ENCODE results near the gene TMEM154. TPM values are rescaled to one million over a fixed set of nuclear protein-coding genes. Genes with fewer than 3 reads are reported as not detected.

TMEM154 gene
- total and polyA plus RNA-seq, 10 of the 15 experiments (the other 5 are each of a cell fraction or from before 2014, with no cell fraction given), result 5.1 to 41.4 (median 18.2) TPM

- no peaks in the 10 kb centered on the region for H3K79me2 ChIP-seq (ENCODE audit: control insufficient read depth, insufficient read depth, low read length)
- ATAC-seq, result no peak
- no peak overlapping the region for H3K4me2 ChIP-seq (ENCODE audit: control insufficient read depth, insufficient read depth)
- ChIA-PET SMC1A (ENCODE audit: uncharacterized antibody, unreplicated experiment) (no interaction called here), CTCF (no interaction called here), POLR2A (no interaction called here), RAD21 (ENCODE audit: unreplicated experiment) (interaction anchor here (2.4 kb wide), 1 partner anchor 8 kb away, joined by 7 read pairs; no protein-coding TSS in a partner anchor)
- no peak for FAIRE-seq
- no peak overlapping the region for H3K4me3 ChIP-seq
- BruUV-seq (replicated peaks), result no TSS peak
- TF ChIP-seq YY1 (IDR thresholded peaks at IDR 0.05; ENCODE audit: low read depth, low read length) (no peak), PKNOX1 (IDR thresholded peaks at IDR 0.05) (no peak), ZZZ3 (IDR thresholded peaks at IDR 0.05; ENCODE audit: control insufficient read depth, insufficient read length, low read depth) (no peak), STAT3 (IDR thresholded peaks at IDR 0.05; ENCODE audit: low read depth, low read length) (no peak), NFXL1 (IDR thresholded peaks at IDR 0.05; ENCODE audit: borderline replicate concordance) (no peak), CHD4 (IDR thresholded peaks at IDR 0.05) (no peak), RB1 (IDR thresholded peaks at IDR 0.05; ENCODE audit: borderline replicate concordance) (no peak), ESRRA (IDR thresholded peaks at IDR 0.05; ENCODE audit: low read length) (no peak), BCL11A (IDR thresholded peaks at IDR 0.05; ENCODE audit: low read depth, low read length) (no peak), MYB (IDR thresholded peaks at IDR 0.05; ENCODE audit: borderline replicate concordance, low read depth, low read length) (no peak), ZNF207 (IDR thresholded peaks at IDR 0.05; ENCODE audit: borderline replicate concordance) (no peak), E4F1 (IDR thresholded peaks at IDR 0.05; ENCODE audit: borderline replicate concordance, partially characterized antibody) (no peak), MYC (IDR thresholded peaks at IDR 0.05; ENCODE audit: insufficient read depth, insufficient read length, insufficient replicate concordance, low read length, severe bottlenecking) (no peak), LARP7 (IDR thresholded peaks at IDR 0.05) (no peak), POLR2AphosphoS5 (IDR thresholded peaks at IDR 0.05; ENCODE audit: low read length) (no peak), KAT2A (conservative IDR thresholded peaks at IDR 0.05; ENCODE audit: control insufficient read depth, low read depth, low read length) (no peak), SMARCA5 (IDR thresholded peaks at IDR 0.05) (no peak), NKRF (conservative IDR thresholded peaks at IDR 0.05) (no peak), SREBF2 (IDR thresholded peaks at IDR 0.05; ENCODE audit: low read length) (no peak)
- intact Hi-C loops (cut with micrococcal nuclease; ENCODE audit: unreplicated experiment), result no loop called here
- H3K9ac ChIP-seq (ENCODE audit: control insufficient read depth, insufficient read depth, low read length), result no peak overlapping the region
- 86% methylated on average over 3 of the region's 3 CpGs for WGBS (ENCODE audit: insufficient coverage, insufficient replicate concordance, low lambda C conversion rate, missing lambda C conversion rate)
- H3K9me3 ChIP-seq (replicated peaks; ENCODE audit: control insufficient read depth, insufficient read depth, low read length), result no peaks in the 10 kb centered on the region; the same call in 1 of the 3 replicates
- no peak for DNase-seq (ENCODE audit: low read depth, low spot score)
- peaks cover 14% of the 10 kb centered on the region for H3K4me1 ChIP-seq (ENCODE audit: control insufficient read depth, insufficient read depth, low read length)
- no peaks in the 10 kb centered on the region for H4K20me1 ChIP-seq (ENCODE audit: control insufficient read depth, insufficient read depth)
- H2AFZ ChIP-seq (ENCODE audit: control insufficient read depth, low read depth, low read length), result no peak overlapping the region
- no peak overlapping the region for H3K27ac ChIP-seq (ENCODE audit: control insufficient read depth, insufficient read depth)
- no peaks in the 10 kb centered on the region for H3K36me3 ChIP-seq (ENCODE audit: control insufficient read depth in 2 of 2, insufficient read depth in 2 of 2, low read length in 1 of 2)
- in situ Hi-C loops (cut with MboI), result no loop called here
- H3K27me3 ChIP-seq (replicated peaks in 1 of 2; ENCODE audit: control insufficient read depth in 2 of 2, insufficient read depth in 2 of 2, low read length in 1 of 2), result no peaks in the 10 kb centered on the region
Observed at GRCh38 chr4:152587127-152587526, 92.7 kb downstream of the TMEM154 start.
